NCI-H2196 treated with DMSO at 0.1 percent for 48 hours (cell line): ENCODE data around the gene PLCB1.
A peak's percentile ranks its signal among the peaks of the same experiment; 100 is the strongest.

Experiments used
- DNase-seq: peaks from one replicate; lab custom pipeline; 2025; ENCODE audit not compliant: unreplicated experiment; lab: John Stamatoyannopoulos, UW

Gene PLCB1

GRCh38 chr20:8244637-8245036 is 112.6 kb downstream of the PLCB1 start:
- no peak for DNase-seq

- DNase-seq = no peak
These were observed 114.1 kb downstream of the PLCB1 start for GRCh38 chr20:8246153-8246552.

GRCh38 chr20:8246716-8247115 is 114.7 kb downstream of the PLCB1 start:
- no peak for DNase-seq

GRCh38 chr20:8248051-8248450 is 116.0 kb downstream of the PLCB1 start:
- DNase-seq = no peak

GRCh38 chr20:8249634-8250033 is 117.6 kb downstream of the PLCB1 start:
- DNase-seq = no peak

- DNase-seq = no peak
These were observed 118.6 kb downstream of the PLCB1 start for GRCh38 chr20:8250539-8251200.

- no peak for DNase-seq
These were observed 119.1 kb downstream of the PLCB1 start for GRCh38 chr20:8251201-8251575.

GRCh38 chr20:8254911-8255582 is 123.0 kb downstream of the PLCB1 start:
- DNase-seq = no peak

- DNase-seq = peak; percentile 55
These were observed 124.0 kb downstream of the PLCB1 start for GRCh38 chr20:8255945-8256632.

- no peak for DNase-seq
These were observed 128.8 kb downstream of the PLCB1 start for GRCh38 chr20:8260837-8261251.

- DNase-seq = no peak
These were observed 130.7 kb downstream of the PLCB1 start for GRCh38 chr20:8262721-8263120.

GRCh38 chr20:8265588-8265987 is 133.5 kb downstream of the PLCB1 start:
- no peak for DNase-seq

GRCh38 chr20:8267009-8267408 is 134.9 kb downstream of the PLCB1 start:
- no peak for DNase-seq

GRCh38 chr20:8271727-8272126 is 139.7 kb downstream of the PLCB1 start:
- no peak for DNase-seq

- DNase-seq = no peak
These were observed 140.7 kb downstream of the PLCB1 start for GRCh38 chr20:8272766-8273165.

GRCh38 chr20:8284902-8285301 is 152.8 kb downstream of the PLCB1 start:
- no peak for DNase-seq

GRCh38 chr20:8287340-8287739 is 155.3 kb downstream of the PLCB1 start:
- DNase-seq = no peak

GRCh38 chr20:8291200-8291599 is 159.1 kb downstream of the PLCB1 start:
- no peak for DNase-seq

- DNase-seq = no peak
These were observed 159.8 kb downstream of the PLCB1 start for GRCh38 chr20:8291873-8292272.

- DNase-seq = no peak
These were observed 160.7 kb downstream of the PLCB1 start for GRCh38 chr20:8292793-8293192.

GRCh38 chr20:8293750-8294149 is 161.7 kb downstream of the PLCB1 start:
- no peak for DNase-seq

- no peak for DNase-seq
These were observed 164.5 kb downstream of the PLCB1 start for GRCh38 chr20:8296536-8296935.
